Measurements from ENCODE around the gene MLX.
A peak's percentile ranks its signal among the peaks of the same experiment; 100 is the strongest.

Gene MLX

GRCh38 chr17:42568341-42569111, 1.6 kb downstream of the MLX start:
- no peaks in the 10 kb centered on the region for H3K9me3 ChIP-seq
- H3K4me3 ChIP-seq, result no peak overlapping the region
- in situ Hi-C loops (cut with MboI; ENCODE audit: low sequenced_read_pairs), result no loop called here
- peaks cover 85% of the 10 kb centered on the region for H3K36me3 ChIP-seq (replicated peaks)
- H3K4me1 ChIP-seq, result peaks cover 12% of the 10 kb centered on the region
- no peaks in the 10 kb centered on the region for H3K27me3 ChIP-seq (ENCODE audit: low read depth)
- no peak for DNase-seq (ENCODE audit: low spot score in 2 of 2)

DNA sequence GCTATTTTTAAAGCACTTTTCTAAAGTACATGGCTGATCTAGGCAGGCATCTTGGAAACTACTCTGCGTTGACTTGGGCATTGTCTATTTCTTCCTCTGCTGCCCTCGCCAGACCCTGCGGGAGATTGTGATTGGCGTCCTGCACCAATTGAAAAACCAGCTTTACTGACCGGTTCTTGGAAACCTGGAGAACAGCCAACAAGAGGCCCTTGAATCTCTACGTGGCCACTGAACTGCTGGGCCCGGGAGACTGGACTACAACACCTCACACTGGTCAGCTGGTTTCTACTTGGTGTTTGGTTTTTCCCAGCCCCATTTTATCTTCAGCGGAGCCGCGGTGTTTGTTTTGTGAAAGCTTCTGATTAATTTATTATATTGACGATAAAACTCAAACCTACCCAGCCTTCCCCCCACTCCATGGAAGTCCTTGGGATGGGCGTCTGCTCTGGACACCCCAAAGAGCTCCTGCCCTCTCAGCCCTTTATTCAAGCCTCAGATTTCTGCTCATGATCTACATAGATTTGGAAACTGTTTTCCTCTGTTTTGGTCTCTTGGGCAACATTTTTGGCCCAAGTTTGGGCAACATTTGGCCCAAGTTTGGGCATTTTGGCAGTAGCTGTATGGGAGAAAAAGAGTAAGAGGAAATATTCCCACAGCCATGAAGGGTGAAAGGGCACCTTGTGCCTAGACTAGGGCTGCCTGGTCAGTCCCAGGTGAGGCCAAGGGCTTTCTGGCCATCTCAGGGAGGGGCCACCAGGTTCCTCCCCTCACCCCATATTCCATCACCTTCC, 4.7 kb downstream of the MLX start:
- no peak for DNase-seq (ENCODE audit: low spot score in 2 of 2)
- Histone ChIP-seq H3K9me3 (no peaks in the 10 kb centered on the region), H3K4me3 (no peak overlapping the region), H3K36me3 (replicated peaks) (peaks cover 84% of the 10 kb centered on the region), H3K27me3 (ENCODE audit: low read depth) (no peaks in the 10 kb centered on the region), H3K4me1 (peaks cover 13% of the 10 kb centered on the region)
- in situ Hi-C loops (cut with MboI; ENCODE audit: low sequenced_read_pairs), result loop anchor here (10.0 kb wide), 1 partner anchor 263 kb away; the partner anchor contains the start of gene PSME3

DNA sequence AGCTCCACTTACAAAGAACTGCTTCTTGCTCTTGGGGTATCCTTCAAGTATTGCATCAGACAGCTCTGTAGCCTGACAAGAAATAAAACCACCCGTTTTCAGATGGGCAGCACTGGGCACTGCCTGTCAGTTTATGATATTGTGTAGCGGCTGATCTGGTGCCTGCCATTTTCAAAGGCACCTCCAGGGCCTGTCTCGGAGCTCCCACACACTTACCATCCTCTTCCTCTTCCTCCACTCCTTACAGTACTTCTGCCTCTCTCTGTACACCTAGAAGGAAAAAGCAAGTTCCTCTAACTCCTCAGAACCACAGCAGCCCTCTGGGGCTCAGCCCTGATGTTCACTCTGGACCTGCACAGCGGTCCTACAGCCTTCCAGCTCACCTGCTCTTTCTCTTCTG, 6.2 kb downstream of the MLX start:
- H3K27me3 ChIP-seq (ENCODE audit: low read depth), result no peaks in the 10 kb centered on the region
- peaks cover 11% of the 10 kb centered on the region; the same call in 1 of the 2 replicates for H3K4me1 ChIP-seq
- H3K9me3 ChIP-seq, result no peaks in the 10 kb centered on the region
- DNase-seq (ENCODE audit: low spot score in 2 of 2), result no peak
- no peak overlapping the region for H3K4me3 ChIP-seq
- peaks cover 81% of the 10 kb centered on the region for H3K36me3 ChIP-seq (replicated peaks)
- in situ Hi-C loops (cut with MboI; ENCODE audit: low sequenced_read_pairs), result loop anchor here (10.0 kb wide), 1 partner anchor 262 kb away; the partner anchor contains the start of gene PSME3

DNA sequence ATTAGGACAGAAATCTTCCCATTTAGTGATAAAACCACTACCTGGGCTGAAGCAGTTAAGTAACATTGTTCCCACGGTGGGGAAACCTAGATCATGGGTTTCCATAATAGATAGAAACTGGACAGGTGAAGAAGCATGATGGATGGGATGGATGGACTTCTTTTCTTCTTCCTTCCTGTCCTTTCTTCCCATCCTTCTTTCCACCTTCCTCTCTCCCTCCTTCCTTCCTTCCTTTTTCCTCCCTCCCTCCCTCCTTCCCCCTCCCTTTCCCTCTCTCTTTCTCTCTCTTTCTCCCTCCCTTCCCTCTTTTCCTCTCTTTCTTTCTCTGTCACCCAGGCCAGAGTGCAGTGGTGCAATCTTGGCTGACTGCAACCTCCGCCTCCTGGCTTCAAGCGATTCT, 7.6 kb downstream of the MLX start:
- no peaks in the 10 kb centered on the region for H3K27me3 ChIP-seq (ENCODE audit: low read depth)
- H3K4me3 ChIP-seq, result no peak overlapping the region
- peaks cover 14% of the 10 kb centered on the region; the same call in 1 of the 2 replicates for H3K4me1 ChIP-seq
- in situ Hi-C loops (cut with MboI; ENCODE audit: low sequenced_read_pairs), result loop anchor here (10.0 kb wide), 1 partner anchor 260 kb away; the partner anchor contains the start of gene PSME3
- no peaks in the 10 kb centered on the region for H3K9me3 ChIP-seq
- H3K36me3 ChIP-seq (replicated peaks), result peaks cover 71% of the 10 kb centered on the region
- no peak for DNase-seq (ENCODE audit: low spot score in 2 of 2)

GRCh38 chr17:42577140-42577531, 10.2 kb downstream of the MLX start:
- no peaks in the 10 kb centered on the region for H3K27me3 ChIP-seq (ENCODE audit: low read depth)
- H3K4me3 ChIP-seq, result peak overlapping the region; percentile 76
- no peaks in the 10 kb centered on the region for H3K9me3 ChIP-seq
- peaks cover 14% of the 10 kb centered on the region; the same call in 1 of the 2 replicates for H3K4me1 ChIP-seq
- in situ Hi-C loops (cut with MboI; ENCODE audit: low sequenced_read_pairs), result loop anchor here (10.0 to 25.0 kb wide), 3 partner anchors 185 to 360 kb away; partner anchors contain the start of genes PSME3, RAMP2 and VPS25
- peaks cover 66% of the 10 kb centered on the region for H3K36me3 ChIP-seq (replicated peaks)
- no peak for DNase-seq (ENCODE audit: low spot score in 2 of 2)

DNA sequence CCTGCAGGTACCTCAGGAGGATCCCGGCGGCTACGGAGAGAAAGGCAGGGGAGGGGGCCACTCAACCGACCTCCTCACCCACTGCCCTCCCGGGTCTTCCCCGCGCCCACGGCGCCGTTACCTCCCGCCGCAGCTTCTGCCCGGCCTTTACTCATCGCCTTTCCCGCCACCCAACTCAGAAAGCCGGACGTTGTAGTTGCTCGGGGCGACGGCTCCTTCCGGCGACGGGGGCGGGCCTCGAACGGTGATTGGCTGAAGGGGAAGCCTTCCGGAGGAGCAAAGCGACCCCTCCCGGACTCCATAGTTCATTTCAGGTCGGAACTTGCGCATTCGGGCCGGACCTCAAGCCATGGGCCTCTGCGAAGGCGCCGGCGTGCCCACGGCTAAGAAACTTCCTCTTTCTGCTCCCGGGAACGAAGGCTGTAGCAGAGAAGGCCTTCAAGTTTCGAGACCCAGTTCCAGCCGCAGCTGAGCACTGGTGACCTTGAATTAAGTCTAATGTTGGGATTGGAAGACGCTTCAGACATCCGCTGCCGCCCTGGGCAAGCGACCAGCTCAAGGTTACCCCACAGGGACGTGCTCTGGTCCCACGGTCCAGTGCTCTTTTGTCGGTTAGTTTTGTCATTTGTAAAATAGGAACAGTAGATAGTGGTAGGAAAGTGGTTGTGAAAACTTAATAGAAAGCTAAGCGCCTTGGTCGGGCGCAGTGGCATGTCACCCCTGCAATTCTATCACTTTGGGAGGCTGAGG, 10.8 kb downstream of the MLX start, which contains the start of gene PSMC3IP:
PSMC3IP (minus strand) TSS at position 198 of the 750 bp plus-strand sequence; CDS start at position 155, 43 bp downstream.
- H3K27me3 ChIP-seq (ENCODE audit: low read depth), result no peaks in the 10 kb centered on the region
- H3K9me3 ChIP-seq, result no peaks in the 10 kb centered on the region
- DNase-seq (ENCODE audit: low spot score in 2 of 2), result peak; percentile 94 to 97
- peak within 1 kb of the TSS; percentile 76 for H3K4me3 ChIP-seq
- H3K36me3 ChIP-seq (replicated peaks), result peaks cover 66% of the 10 kb centered on the region
- in situ Hi-C loops (cut with MboI; ENCODE audit: low sequenced_read_pairs), result loop anchor here (10.0 to 25.0 kb wide), 3 partner anchors 185 to 360 kb away; partner anchors contain the start of genes PSME3, RAMP2 and VPS25
- peaks cover 14% of the 10 kb centered on the region; the same call in 1 of the 2 replicates for H3K4me1 ChIP-seq

DNA sequence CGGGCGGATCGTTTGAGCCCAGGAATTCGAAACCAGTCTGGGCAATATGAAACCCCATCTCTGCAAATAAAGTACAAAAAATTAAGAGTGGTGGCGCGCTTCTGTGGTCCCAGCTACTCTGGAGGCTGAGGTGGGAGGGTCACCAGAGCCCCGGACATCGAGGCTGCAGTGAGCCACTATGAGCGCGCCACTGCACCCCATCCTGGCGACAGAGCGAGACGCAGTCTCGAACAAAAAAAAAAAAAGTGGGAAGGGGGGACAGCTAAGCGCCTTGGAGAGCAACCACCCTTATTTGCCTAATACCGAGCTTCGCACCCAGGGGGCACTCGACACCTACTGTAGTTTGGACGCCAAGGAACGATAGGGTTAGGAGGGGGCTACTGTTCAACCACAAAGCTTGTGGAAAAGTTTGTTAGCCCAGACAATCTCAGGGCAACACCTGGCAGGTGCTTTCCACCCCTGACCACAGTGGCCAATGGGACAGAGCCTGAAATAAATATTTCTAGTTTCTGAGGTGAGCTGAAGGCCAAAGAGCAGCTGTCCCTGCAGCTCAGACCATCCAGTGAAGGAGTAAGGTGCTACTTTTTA, 11.5 kb downstream of the MLX start:
- in situ Hi-C loops (cut with MboI; ENCODE audit: low sequenced_read_pairs), result loop anchor here (10.0 to 25.0 kb wide), 3 partner anchors 184 to 359 kb away; partner anchors contain the start of genes PSME3, RAMP2 and VPS25
- no peaks in the 10 kb centered on the region for H3K27me3 ChIP-seq (ENCODE audit: low read depth)
- no peaks in the 10 kb centered on the region for H3K9me3 ChIP-seq
- peak overlapping the region; percentile 76 for H3K4me3 ChIP-seq
- peak; percentile 81 to 92 for DNase-seq (ENCODE audit: low spot score in 2 of 2)
- H3K36me3 ChIP-seq (replicated peaks), result peaks cover 66% of the 10 kb centered on the region
- peaks cover 14% of the 10 kb centered on the region; the same call in 1 of the 2 replicates for H3K4me1 ChIP-seq

DNA sequence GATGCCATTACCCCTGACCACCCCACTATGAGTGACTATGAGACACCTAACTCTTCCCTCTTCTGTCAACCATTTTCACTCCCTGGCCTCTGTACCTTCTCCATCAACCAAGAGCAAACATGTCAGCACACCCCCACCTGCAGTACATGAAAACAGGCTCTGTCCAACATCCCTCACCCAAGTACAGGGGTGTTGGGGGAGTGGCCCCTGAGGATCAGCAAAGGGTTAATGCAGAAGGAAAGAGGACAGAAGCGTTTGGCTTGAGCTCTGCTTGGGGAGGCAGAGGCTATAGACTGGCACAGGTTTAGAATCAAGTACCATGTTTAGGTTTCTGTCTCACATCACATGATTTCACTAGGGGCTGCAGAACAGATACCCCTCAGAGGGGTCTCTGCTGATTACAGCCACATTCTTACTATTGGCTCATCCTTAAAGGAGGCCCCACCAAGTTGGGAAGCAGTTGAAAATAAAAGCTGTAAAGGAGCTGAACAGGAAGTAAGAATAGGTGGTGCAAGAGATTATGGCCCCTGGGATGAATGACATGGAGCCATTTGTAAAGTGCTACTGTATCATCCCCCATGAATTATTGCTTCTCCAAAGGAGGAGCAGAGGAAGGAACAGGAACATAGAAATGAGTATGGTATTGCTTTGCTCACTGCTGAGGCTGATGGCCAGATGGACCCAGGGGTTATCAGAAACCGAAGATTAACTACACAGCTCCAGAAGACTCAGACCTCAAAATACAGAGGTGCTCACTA, 13.1 kb downstream of the MLX start:
- Histone ChIP-seq H3K4me3 (no peak overlapping the region), H3K4me1 (peaks cover 14% of the 10 kb centered on the region; the same call in 1 of the 2 replicates), H3K27me3 (ENCODE audit: low read depth) (no peaks in the 10 kb centered on the region), H3K36me3 (replicated peaks) (peaks cover 65% of the 10 kb centered on the region), H3K9me3 (no peaks in the 10 kb centered on the region)
- DNase-seq (ENCODE audit: low spot score in 2 of 2), result no peak
- in situ Hi-C loops (cut with MboI; ENCODE audit: low sequenced_read_pairs), result loop anchor here (5.0 to 25.0 kb wide), 5 partner anchors 52 to 357 kb away; partner anchors contain the start of genes PLEKHH3, PSME3, RAMP2 and VPS25

DNA sequence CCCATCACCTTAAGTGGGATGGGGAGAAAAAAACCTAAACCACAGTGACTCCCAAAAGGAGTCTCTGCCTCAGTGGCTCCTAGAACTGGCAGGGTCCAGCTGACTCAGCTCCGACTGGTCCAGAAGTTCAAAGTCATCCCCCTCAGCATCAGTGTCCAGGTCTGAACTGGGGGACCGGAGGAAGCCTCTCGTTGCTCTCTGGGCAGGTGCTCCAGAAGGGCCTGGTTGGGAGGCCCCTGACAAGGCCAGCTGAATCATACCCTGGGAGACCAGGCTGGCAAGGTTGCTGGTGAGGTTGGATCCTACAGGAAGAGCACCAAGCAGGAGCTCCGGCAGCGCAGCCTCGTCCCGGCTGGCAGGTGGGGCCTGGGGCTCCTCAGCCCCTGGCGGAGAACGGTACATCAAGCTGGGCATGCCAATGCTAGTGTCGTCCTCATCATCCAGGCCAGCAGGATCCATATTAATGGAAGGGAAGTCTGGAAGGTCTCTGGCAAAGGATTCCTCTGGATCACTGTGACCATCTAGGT, 14.9 kb downstream of the MLX start:
- peaks cover 53% of the 10 kb centered on the region for H3K36me3 ChIP-seq (replicated peaks)
- H3K9me3 ChIP-seq, result no peaks in the 10 kb centered on the region
- in situ Hi-C loops (cut with MboI; ENCODE audit: low sequenced_read_pairs), result loop anchor here (5.0 to 25.0 kb wide), 4 partner anchors 50 to 355 kb away; partner anchors contain the start of genes PLEKHH3, RAMP2 and VPS25
- H3K27me3 ChIP-seq (ENCODE audit: low read depth), result no peaks in the 10 kb centered on the region
- H3K4me1 ChIP-seq, result peaks cover 4% of the 10 kb centered on the region; the same call in 1 of the 2 replicates
- DNase-seq (ENCODE audit: low spot score in 2 of 2), result no peak
- H3K4me3 ChIP-seq, result no peak overlapping the region

GRCh38 chr17:42584880-42585279, 18.0 kb downstream of the MLX start:
- H3K36me3 ChIP-seq (replicated peaks), result peaks cover 60% of the 10 kb centered on the region
- DNase-seq (ENCODE audit: low spot score in 2 of 2), result no peak
- in situ Hi-C loops (cut with MboI; ENCODE audit: low sequenced_read_pairs), result loop anchor here (5.0 to 25.0 kb wide), 4 partner anchors 47 to 352 kb away; partner anchors contain the start of genes PLEKHH3, RAMP2 and VPS25
- H3K4me3 ChIP-seq, result no peak overlapping the region
- no peaks in the 10 kb centered on the region for H3K27me3 ChIP-seq (ENCODE audit: low read depth)
- no peaks in the 10 kb centered on the region for H3K4me1 ChIP-seq
- no peaks in the 10 kb centered on the region for H3K9me3 ChIP-seq

- DNase-seq (ENCODE audit: low spot score in 2 of 2), result no peak
- Histone ChIP-seq H3K27me3 (ENCODE audit: low read depth) (no peaks in the 10 kb centered on the region), H3K36me3 (replicated peaks) (peaks cover 55% of the 10 kb centered on the region), H3K9me3 (no peaks in the 10 kb centered on the region), H3K4me3 (no peak overlapping the region), H3K4me1 (no peaks in the 10 kb centered on the region)
- in situ Hi-C loops (cut with MboI; ENCODE audit: low sequenced_read_pairs), result loop anchor here (25.0 kb wide), 2 partner anchors 177 to 352 kb away; partner anchors contain the start of genes RAMP2 and VPS25
Observed at GRCh38 chr17:42585353-42585752, 18.5 kb downstream of the MLX start.
